Measurements from ENCODE around the gene NKTR. TPM values are rescaled to one million over a fixed set of nuclear protein-coding genes. Genes with fewer than 3 reads are reported as not detected.

The NKTR gene
- total RNA-seq, 1 experiment from 2014 or later, result 79.8 TPM

GRCh38 chr3:42655980-42656679, 55.6 kb downstream of the NKTR start:
- DNase-seq, result peak; percentile 28
- H3K23ac ChIP-seq (ENCODE audit: insufficient read length, low read depth, low read length), result no peak overlapping the region
- H3K27me3 ChIP-seq (ENCODE audit: insufficient read depth, low read length), result no peaks in the 10 kb centered on the region
- Mint-ChIP-seq H3K4me1 (peaks cover 28 to 47% of the 10 kb centered on the region in 2 experiments), H3K27ac (peak overlapping the region in 1 of 3 experiments; percentile 44; a peak in 1 of 7 replicates), H3K36me3 (ENCODE audit: insufficient read depth in 1 of 3, low read depth in 3 of 3) (peaks cover 3 to 21% (median 6%) of the 10 kb centered on the region in 3 experiments), H3K27me3 (ENCODE audit: low read depth) (no peaks in the 10 kb centered on the region), H3K9me3 (no peaks in the 10 kb centered on the region), H3K4me3 (peak overlapping the region in 1 of 2 experiments; percentile 42; a peak in 1 of 5 replicates)
- H3K56ac ChIP-seq (ENCODE audit: insufficient read length, low read depth, low read length), result no peak overlapping the region
- no peak overlapping the region for H4K8ac ChIP-seq (replicated peaks; ENCODE audit: insufficient read length, low read depth, low read length)
- H3K18ac ChIP-seq (ENCODE audit: insufficient read length, low read depth, low read length), result no peak overlapping the region
- H4K91ac ChIP-seq (ENCODE audit: insufficient read length, low read depth, low read length), result no peak overlapping the region
- H2AK5ac ChIP-seq (ENCODE audit: insufficient read length, low read length), result no peak overlapping the region
- no peak overlapping the region for H2AFZ ChIP-seq (ENCODE audit: low read length)
- H3K27ac ChIP-seq (ENCODE audit: insufficient read length, low read depth, low read length), result no peak overlapping the region
- H3K4me1 ChIP-seq (ENCODE audit: insufficient read depth, low read length), result peaks cover 9% of the 10 kb centered on the region; the same call in 1 of the 2 replicates
- H3K9ac ChIP-seq (ENCODE audit: extremely low read depth, insufficient read length, low read length), result no peak overlapping the region
- WGBS (ENCODE audit: extremely low coverage, insufficient read length, low lambda C conversion rate), result no CpG with 5 or more reads among the region's 6 CpGs
- no peaks in the 10 kb centered on the region for H3K79me1 ChIP-seq (ENCODE audit: insufficient read depth, low read depth, low read length, poor library complexity, severe bottlenecking)
- H3K9me3 ChIP-seq (ENCODE audit: control insufficient read depth, low read depth, low read length), result no peaks in the 10 kb centered on the region
- no peak for TF ChIP-seq CTCF (conservative IDR thresholded peaks at IDR 0.05)
- no peak overlapping the region for H3K4ac ChIP-seq (ENCODE audit: low read depth, low read length)
- H2BK20ac ChIP-seq (ENCODE audit: low read depth, low read length, poor library complexity, severe bottlenecking), result no peak overlapping the region
- no peaks in the 10 kb centered on the region for H3K79me2 ChIP-seq (ENCODE audit: insufficient read depth, low read length)
- H3K14ac ChIP-seq (ENCODE audit: insufficient read depth, low read length), result no peak overlapping the region
- no peaks in the 10 kb centered on the region for H3K23me2 ChIP-seq (ENCODE audit: insufficient read length, low read depth, low read length, poor library complexity, severe bottlenecking)
- H4K5ac ChIP-seq (ENCODE audit: insufficient read length, low read depth, low read length), result no peak overlapping the region
- H2BK120ac ChIP-seq (ENCODE audit: low read depth, low read length, poor library complexity, severe bottlenecking), result no peak overlapping the region
- H2BK5ac ChIP-seq (ENCODE audit: insufficient read length, low read length), result no peak overlapping the region
- H3K4me2 ChIP-seq (ENCODE audit: insufficient read depth, insufficient read length, low read length), result no peak overlapping the region
- no peaks in the 10 kb centered on the region for H4K20me1 ChIP-seq (ENCODE audit: control insufficient read depth, insufficient read depth, insufficient read length)
- H2BK12ac ChIP-seq (ENCODE audit: insufficient read length, low read depth, low read length), result no peak overlapping the region
- H2BK15ac ChIP-seq (ENCODE audit: low read depth, low read length), result no peak overlapping the region
- no peak overlapping the region for H3T11ph ChIP-seq (ENCODE audit: low read length)

All from H9 (cell line).